Hepatocyte (in vitro differentiated cells): ENCODE measurements around the gene HEATR5A.

Experiments used
- CTCF ChIP-seq: fragments of 200-600 bp; sonication (generic); IDR thresholded peaks from 2 replicates; pipeline ENCODE4 v1.5.1; 2016; ENCODE audit warnings: antibody characterized with exemption, mild to moderate bottlenecking; ENCODE audit not compliant: poor library complexity
- EZH2 ChIP-seq: fragments of 200-600 bp; sonication (generic); IDR thresholded peaks from 2 replicates; pipeline ENCODE4 v1.6.1; 2016; ENCODE audit warnings: antibody characterized with exemption, mild to moderate bottlenecking, borderline replicate concordance
- EZH2phosphoT487 ChIP-seq: fragments of 200-600 bp; sonication (generic); IDR thresholded peaks from one replicate; pipeline ENCODE4 v1.6.1; 2018; ENCODE audit warnings: antibody characterized with exemption, mild to moderate bottlenecking, low read depth, moderate library complexity; ENCODE audit not compliant: unreplicated experiment, severe bottlenecking

- TF ChIP-seq CTCF (no peak), EZH2 (no peak), EZH2phosphoT487 (no peak)
Measured at GRCh38 chr14:31382221-31382620, 38.1 kb downstream of the HEATR5A start.
